ENCODE results near the gene TOMM20.

TOMM20 gene

DNA sequence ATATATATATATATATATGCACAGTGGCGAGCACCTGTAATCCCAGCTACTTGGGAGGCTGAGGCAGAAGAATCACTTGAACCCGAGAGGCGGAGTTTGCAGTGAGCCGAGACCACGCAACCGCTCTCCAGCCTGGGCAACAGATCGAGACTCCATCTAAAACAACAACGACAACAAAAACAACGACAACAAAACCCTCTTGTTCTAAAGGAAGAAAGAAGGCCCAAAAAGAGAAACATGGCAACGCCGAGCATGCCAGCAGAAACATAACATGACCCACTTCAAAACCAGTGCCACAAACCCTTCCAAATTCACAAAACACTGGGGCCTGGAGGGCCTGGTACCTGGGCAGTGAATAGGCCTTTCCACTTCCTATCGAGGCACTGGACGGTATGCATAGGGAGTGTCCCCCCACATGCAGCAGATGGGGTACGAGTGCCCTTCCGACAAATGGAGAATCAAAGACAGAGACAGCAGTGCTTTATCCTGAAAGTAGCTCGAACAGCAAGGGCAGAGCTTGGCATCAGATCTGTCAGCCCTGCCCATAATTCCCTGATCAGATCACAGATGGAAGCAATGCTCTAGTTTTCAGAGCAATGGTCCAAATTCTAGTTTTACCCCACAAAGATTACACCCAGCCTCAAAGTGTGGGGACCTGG, 52.0 kb downstream of the TOMM20 start:
- TF ChIP-seq, protein P1, sequence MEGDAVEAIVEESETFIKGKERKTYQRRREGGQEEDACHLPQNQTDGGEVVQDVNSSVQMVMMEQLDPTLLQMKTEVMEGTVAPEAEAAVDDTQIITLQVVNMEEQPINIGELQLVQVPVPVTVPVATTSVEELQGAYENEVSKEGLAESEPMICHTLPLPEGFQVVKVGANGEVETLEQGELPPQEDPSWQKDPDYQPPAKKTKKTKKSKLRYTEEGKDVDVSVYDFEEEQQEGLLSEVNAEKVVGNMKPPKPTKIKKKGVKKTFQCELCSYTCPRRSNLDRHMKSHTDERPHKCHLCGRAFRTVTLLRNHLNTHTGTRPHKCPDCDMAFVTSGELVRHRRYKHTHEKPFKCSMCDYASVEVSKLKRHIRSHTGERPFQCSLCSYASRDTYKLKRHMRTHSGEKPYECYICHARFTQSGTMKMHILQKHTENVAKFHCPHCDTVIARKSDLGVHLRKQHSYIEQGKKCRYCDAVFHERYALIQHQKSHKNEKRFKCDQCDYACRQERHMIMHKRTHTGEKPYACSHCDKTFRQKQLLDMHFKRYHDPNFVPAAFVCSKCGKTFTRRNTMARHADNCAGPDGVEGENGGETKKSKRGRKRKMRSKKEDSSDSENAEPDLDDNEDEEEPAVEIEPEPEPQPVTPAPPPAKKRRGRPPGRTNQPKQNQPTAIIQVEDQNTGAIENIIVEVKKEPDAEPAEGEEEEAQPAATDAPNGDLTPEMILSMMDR (IDR thresholded peaks at IDR 0.05), result no peak
- H3K4me2 ChIP-seq (ENCODE audit: low read length), result no peak overlapping the region
- peak overlapping the region; percentile 36 for H3K27ac ChIP-seq
- H3K27me3 ChIP-seq (ENCODE audit: control insufficient read depth, insufficient read depth, low read length), result no peaks in the 10 kb centered on the region
- no peak overlapping the region for H3K9ac ChIP-seq
- no peak overlapping the region for H3K4me3 ChIP-seq (ENCODE audit: low read depth, low read length)
- no peaks in the 10 kb centered on the region for H3K9me3 ChIP-seq (ENCODE audit: control insufficient read depth, low read length)
- H3K4me1 ChIP-seq, result peaks cover 12% of the 10 kb centered on the region
- H2AFZ ChIP-seq, result no peak overlapping the region
- H3K36me3 ChIP-seq (ENCODE audit: control insufficient read depth, insufficient read depth, low read length), result no peaks in the 10 kb centered on the region
- H3K79me2 ChIP-seq, result no peaks in the 10 kb centered on the region

DNA sequence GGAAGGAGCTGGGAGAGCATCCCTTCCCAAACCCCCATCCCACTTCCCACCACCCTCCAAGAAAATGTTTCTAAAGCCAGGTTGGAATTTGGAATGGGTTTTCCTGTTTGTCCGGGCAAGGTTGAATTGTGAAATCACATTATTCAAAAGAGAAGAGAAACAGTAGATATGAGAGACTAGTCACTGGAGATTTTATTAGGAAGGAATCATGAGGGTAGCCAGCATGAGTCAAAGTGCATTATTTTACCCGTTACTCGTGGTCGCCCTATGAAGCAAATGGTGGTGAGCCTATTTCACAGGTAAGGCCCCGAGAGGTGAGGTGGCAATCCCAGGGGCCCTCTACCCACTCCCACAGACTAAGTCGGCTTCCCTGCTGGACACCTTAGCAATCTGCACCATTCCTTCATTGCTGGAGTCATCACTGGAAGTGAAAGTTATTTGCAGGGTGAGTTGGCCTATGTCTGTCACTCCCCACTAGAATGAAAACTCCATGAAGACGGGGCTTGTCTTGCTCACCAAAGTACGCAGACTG, 52.8 kb downstream of the TOMM20 start:
- Histone ChIP-seq H3K27ac (peak overlapping the region; percentile 85), H3K9ac (no peak overlapping the region), H3K36me3 (ENCODE audit: control insufficient read depth, insufficient read depth, low read length) (no peaks in the 10 kb centered on the region), H2AFZ (no peak overlapping the region), H3K4me3 (ENCODE audit: low read depth, low read length) (no peak overlapping the region), H3K27me3 (ENCODE audit: control insufficient read depth, insufficient read depth, low read length) (no peaks in the 10 kb centered on the region), H3K4me1 (peaks cover 12% of the 10 kb centered on the region), H3K4me2 (ENCODE audit: low read length) (no peak overlapping the region), H3K79me2 (no peaks in the 10 kb centered on the region), H3K9me3 (ENCODE audit: control insufficient read depth, low read length) (no peaks in the 10 kb centered on the region)
- TF ChIP-seq, protein P1 (IDR thresholded peaks at IDR 0.05), result no peak

DNA sequence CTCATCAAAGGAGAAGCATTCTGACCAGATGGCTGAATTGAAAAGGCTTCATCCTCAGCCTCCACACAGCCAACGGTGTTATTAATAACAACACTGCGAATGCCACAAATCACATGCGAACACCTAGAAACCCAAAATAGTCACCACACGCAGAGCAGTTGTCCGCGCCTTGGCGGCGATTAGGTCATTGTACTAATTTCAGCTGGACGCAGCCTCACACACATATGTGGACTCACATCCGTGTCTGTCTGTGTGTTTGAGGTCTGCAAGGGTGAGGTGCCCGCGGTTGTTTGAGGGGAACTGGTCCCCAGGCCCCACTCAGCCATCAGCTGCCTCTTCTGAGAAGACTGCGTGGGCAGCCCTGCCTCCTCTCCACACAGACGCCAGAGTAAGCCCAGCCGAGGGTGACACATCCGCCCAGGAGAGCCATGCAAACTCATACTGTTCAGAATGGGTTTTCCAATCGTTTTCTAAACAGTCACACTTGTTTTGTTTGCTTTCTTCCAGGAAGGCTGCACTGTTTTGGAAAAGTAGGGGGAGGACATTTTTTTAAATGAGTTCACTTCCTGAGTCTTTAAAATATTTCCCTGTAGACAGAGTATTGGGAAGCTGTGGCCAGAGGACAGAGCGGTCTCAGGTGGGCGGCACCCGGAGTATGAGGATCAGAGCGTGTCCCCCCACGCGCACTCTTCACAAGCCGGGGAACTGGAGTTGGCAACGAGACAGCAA, 53.4 kb downstream of the TOMM20 start:
- no peaks in the 10 kb centered on the region for H3K79me2 ChIP-seq
- peak overlapping the region; percentile 21 for H3K4me2 ChIP-seq (ENCODE audit: low read length)
- TF ChIP-seq, protein P1 (IDR thresholded peaks at IDR 0.05), result no peak
- peaks cover 12% of the 10 kb centered on the region for H3K4me1 ChIP-seq
- peak overlapping the region; percentile 38 for H2AFZ ChIP-seq
- no peaks in the 10 kb centered on the region for H3K36me3 ChIP-seq (ENCODE audit: control insufficient read depth, insufficient read depth, low read length)
- H3K4me3 ChIP-seq (ENCODE audit: low read depth, low read length), result peak overlapping the region; percentile 5
- no peak overlapping the region for H3K9ac ChIP-seq
- no peaks in the 10 kb centered on the region for H3K9me3 ChIP-seq (ENCODE audit: control insufficient read depth, low read length)
- H3K27me3 ChIP-seq (ENCODE audit: control insufficient read depth, insufficient read depth, low read length), result no peaks in the 10 kb centered on the region
- H3K27ac ChIP-seq, result peak overlapping the region; percentile 85

DNA sequence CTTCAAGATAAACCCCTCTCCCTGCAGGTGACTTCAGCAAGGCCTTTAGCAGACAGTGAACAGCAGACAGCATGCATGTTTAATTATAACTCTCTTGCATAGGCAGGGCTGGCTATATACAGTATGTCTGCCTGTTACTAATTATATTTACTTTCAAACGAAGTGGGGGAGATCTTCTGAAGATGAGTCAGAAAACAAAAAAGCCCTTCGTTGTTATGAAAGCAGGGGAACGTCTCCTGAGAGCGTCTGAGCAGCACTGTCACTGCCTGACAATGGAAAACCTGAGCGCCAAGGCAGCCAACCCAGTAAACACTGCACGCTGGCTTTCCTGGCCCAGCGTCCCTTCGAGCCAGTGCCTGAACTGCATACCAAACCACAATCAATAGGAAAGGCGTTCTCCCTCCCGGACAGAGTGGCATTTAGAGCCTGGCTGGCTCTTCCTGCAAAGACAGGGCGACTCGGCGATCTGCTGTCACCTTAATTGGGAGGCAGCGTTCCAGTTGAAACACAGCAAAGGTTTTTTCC, 54.1 kb downstream of the TOMM20 start:
- H3K4me1 ChIP-seq, result peaks cover 9% of the 10 kb centered on the region
- H3K4me2 ChIP-seq (ENCODE audit: low read length), result no peak overlapping the region
- no peaks in the 10 kb centered on the region for H3K27me3 ChIP-seq (ENCODE audit: control insufficient read depth, insufficient read depth, low read length)
- H3K79me2 ChIP-seq, result no peaks in the 10 kb centered on the region
- no peaks in the 10 kb centered on the region for H3K36me3 ChIP-seq (ENCODE audit: control insufficient read depth, insufficient read depth, low read length)
- H3K9ac ChIP-seq, result no peak overlapping the region
- H3K27ac ChIP-seq, result peak overlapping the region; percentile 85
- no peak overlapping the region for H2AFZ ChIP-seq
- TF ChIP-seq, protein P1 (IDR thresholded peaks at IDR 0.05), result no peak
- no peaks in the 10 kb centered on the region for H3K9me3 ChIP-seq (ENCODE audit: control insufficient read depth, low read length)
- no peak overlapping the region for H3K4me3 ChIP-seq (ENCODE audit: low read depth, low read length)
